H4 (cell line): ENCODE results near the gene TCF4. TPM values are rescaled to one million over a fixed set of nuclear protein-coding genes. Genes with fewer than 3 reads are reported as not detected.

Source experiments
- DNase-seq: peaks from one replicate; pipeline ENCODE4 v3.0.0-alpha.2; 2015; ENCODE audit warnings: low spot score
- total RNA-seq: library from RNA; depleted of rRNA; stranded (reverse); fragments of >200 nt; shearing (Covaris generic); gene quantifications from 2 replicates; pipeline ENCODE4 v1.2.3, GENCODE V29; 2014

TCF4 gene
- total RNA-seq, 1 experiment from 2014 or later = 30.7 TPM

DNA sequence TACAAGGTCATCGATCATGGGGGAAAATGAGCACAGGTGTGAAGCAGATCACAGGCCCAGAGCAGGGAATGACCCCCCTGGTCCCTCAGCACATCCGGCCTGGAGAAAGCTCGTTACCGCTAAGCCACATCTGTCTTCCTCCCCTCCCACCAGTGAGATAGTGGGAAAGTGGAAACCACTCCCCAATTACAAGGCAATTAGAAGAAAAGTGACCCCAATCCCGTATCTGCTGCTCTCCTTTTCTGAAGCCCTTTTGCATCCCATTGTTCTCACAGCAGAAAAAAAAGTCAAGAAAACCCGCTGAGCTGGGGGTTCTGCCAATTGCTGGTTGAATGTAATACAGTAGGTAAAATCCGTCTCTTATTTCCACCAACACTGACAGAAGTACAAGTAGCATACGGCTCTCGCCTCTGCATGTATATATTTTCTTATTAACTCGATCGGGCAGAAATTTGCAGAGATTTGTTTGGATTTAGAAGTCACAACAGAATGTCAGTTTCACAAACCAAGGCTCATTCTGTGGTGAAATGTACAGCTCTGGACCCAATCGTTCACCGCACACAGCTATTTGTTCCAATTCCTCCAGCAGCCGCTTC, 287.0 kb downstream of the TCF4 start:
- DNase-seq = no peak

- no peak for DNase-seq
Measured at GRCh38 chr18:55300421-55300935, 287.5 kb downstream of the TCF4 start.

DNA sequence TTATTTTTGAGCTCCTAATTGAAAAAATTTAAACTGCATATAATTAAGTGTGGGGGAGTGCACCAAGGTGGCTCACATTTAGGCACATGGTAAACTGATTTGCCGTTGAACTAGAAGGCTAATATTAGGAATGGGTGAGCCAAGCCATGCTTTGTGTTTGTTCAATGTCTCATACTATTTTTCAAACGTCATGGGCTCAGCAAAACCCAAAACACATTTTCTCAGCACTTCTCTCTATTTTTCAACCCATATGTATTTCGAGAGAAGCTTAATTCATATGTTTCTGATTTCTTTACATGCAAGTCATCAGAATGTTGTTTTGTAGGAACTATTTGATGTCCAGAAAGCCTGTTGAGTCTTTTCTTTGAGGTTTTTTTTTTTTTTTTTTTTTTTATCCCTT, 291.2 kb downstream of the TCF4 start:
- DNase-seq = no peak

GRCh38 chr18:55296115-55296514, 291.9 kb downstream of the TCF4 start:
- DNase-seq = no peak

DNA sequence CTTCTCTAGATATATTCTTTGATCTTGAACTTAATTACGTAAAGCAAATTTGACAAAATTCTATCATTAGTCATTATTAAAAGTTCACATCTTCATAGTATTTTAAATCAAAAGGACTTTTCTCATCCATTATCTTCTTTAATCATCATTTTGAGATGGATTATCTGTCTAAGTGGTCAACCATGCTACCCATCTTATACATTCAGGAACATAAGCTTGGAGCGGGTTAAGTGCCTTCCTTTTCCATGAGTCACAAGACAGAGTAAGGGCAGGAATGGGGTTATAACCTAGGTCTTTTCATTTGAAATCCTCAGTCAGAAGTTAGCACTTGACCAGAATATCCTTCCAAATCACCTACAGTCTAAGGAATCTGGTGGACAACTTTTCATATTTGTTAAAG, 297.1 kb downstream of the TCF4 start:
- DNase-seq = no peak

DNA sequence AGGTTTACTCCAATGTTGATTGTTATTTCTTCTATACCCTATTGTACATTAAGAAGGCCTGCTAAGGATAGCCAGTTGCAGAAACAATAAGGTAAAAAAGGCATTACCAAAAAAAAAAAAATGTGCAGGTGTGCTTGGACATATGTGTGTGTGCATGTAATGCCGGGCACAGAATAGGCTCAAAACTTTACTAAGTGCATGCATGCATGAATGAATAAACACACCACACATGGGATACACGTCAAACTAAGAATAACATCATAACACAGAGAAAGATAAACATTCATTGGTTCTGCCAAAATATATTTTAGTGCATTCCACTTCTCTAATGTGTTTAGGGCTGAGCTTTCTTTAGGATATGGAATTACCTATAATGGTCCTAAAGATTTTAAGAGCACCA, 298.2 kb downstream of the TCF4 start:
- no peak for DNase-seq

GRCh38 chr18:55289048-55289447, 298.9 kb downstream of the TCF4 start:
- DNase-seq = no peak

DNA sequence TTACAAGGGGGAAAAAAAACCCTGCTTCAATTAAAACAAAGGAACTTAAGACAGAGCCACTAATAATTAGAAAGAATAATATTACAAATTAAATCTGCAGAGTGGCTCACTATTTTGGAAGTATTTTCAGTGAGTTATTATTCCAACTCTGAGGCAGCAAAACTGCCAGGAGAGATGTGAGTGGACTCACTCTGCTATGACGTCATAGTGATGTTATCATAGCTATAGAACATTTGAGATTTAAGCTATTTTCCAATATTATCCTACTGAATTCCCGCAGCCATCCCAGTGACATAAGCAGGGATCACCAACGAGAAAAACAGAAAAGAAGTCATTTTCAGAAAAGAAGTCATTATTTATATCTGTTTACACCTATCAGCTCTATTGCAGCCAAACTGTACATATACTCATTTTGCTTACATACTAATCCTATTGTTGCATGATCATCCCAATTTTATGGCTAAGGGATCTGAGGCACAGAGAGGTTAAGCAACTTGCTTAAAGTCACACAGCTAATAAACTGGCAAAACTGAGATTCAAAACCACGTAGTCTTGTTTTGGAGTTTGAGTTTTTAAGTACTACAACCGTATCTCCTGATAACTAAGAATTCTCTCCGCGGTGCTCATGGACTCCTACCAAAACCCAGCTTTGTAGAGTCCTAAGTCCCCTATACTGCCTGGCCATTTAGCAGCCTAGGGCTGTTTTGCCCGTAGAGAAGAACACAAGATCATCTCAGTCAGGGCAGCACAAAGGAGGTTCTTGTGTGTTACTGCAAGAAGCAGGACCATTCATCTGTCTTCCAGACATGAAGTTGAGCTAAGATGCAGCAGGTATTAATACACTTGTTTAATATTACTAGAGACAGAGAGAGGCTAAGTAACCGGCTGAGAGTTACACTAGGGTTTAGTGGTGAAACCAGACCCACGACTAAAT, 299.8 kb downstream of the TCF4 start:
- no peak for DNase-seq

GRCh38 chr18:55287149-55287806, 300.7 kb downstream of the TCF4 start:
- DNase-seq = no peak

DNA sequence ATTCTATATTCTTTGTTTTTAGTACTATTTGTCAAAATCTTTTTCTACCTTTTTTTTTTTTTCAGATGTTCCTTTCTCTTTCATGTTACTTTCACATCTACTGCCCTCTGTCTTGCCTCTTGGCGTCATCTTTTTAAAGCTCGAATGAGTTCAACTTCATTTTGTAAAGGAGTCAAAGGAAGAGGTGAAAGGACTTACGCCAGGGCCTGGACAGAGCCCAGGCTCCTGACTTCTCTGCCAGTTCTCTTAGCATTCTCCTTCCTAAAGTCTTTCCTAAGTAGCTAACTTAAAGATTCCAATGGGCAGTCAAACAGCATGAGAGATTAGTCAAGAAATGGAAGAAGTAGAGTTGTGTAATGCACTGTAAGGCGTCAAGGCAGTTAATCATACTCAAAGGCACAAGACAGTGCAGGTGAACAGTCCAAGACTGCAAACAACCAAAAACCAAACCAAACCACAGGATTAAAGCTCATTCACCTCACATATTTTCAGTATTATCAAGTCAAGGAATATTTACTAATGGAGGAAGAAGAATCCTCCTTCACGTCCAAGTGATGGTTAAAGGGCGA, 301.7 kb downstream of the TCF4 start:
- DNase-seq = no peak

GRCh38 chr18:55284614-55285013, 303.4 kb downstream of the TCF4 start:
- DNase-seq = no peak

DNA sequence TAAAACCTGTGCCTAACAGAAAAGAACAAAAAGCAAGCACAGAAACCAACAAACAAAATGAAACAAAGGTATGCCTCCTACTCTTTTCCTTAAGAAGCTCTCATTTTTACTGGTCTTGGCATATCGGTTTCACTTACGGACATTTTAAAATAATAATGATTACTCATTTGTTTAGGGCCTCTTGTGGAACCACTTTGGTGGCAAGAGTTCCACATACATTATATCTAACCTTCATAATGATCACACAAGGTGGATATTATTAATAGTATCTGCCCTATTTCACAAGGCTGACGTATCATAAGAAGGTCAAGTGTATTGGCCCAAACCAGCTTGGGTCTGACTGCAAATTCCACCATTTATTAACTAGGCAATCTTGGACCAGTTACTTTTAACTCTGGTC, 304.7 kb downstream of the TCF4 start:
- no peak for DNase-seq

DNA sequence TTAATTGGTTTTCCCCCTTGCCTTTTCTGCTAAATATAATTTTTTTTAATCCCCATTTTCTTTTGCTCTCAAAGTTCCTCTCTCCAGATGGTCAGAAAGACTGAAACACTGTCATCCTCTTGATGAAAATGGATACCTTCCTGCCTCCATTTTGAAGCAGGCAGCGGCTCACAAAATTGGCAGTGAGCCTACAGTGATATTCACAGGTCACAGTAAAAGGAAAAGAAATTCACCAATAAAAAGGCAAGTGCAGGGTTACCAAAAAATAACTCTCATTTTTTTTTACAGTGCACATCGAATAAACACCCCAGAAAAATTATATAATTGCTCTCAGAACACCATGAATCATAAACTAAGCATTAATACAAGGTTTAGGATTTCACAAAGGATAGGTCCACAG, 307.5 kb downstream of the TCF4 start:
- no peak for DNase-seq

- peak; percentile 51 for DNase-seq
Measured at GRCh38 chr18:55275039-55275901, 312.7 kb downstream of the TCF4 start.

DNA sequence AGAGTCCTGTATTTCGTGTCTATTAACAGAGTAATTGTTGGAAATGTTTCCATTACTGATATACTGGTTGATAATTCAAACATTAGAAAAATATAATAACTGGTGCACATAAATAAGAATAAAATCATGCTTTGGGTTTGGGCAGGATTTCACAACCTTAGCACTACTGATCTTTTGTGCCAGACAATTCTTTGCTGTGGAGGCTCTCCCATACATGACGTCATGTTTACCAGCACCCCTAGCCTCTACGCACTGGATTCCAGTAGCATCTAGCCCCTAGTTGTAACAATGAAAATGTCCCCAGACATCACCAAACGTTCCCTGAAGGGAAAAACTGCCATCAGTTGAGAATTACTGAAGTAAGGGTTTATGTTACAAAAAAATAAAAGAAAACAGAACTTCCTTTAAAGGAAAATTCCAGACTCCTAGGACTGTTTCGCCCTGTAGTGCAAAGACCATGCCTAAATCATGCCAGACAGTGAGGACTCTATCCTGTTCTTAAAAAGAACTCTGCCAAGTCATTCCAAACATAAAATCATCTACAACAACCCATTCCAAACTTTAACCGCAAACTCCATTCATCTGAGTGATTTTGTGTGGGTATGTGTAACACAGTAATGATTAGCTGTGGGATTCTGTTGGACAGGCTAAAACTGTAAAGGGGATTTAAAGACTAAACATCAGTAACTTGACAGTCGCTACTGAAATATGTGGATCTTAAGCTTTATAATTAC, 315.3 kb downstream of the TCF4 start:
- no peak for DNase-seq

- no peak for DNase-seq
Measured at GRCh38 chr18:55269622-55270021, 318.4 kb downstream of the TCF4 start.

DNA sequence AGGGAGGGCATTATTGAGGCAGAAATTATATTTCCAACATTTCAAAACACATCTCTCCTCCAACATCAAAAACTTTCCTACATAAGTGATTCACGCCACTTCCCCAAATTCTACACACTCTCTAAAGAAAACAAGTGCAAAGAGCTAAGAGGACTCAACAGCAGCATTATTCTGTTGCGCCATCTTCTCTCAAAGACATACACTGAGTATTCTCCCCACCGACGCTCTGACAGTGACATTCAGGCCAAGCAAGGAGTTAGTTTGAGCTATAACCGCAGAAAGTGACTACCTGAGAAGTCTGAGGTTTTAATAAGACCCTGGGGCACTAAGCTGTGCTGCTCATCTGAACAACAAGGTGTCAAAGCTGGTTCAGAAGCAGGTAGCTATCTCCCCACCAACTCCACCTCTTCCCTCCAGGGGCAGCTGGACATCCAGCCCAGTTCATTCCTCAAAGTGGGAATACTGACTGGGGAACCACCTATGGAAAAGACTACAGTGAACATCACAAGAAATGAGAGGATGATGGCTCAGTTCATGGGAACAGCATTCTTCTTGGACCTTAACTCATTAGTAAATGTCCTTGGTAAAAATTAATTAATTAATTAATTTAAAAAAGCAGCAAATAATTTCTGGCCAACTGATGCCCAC, 319.2 kb downstream of the TCF4 start:
- no peak for DNase-seq

DNA sequence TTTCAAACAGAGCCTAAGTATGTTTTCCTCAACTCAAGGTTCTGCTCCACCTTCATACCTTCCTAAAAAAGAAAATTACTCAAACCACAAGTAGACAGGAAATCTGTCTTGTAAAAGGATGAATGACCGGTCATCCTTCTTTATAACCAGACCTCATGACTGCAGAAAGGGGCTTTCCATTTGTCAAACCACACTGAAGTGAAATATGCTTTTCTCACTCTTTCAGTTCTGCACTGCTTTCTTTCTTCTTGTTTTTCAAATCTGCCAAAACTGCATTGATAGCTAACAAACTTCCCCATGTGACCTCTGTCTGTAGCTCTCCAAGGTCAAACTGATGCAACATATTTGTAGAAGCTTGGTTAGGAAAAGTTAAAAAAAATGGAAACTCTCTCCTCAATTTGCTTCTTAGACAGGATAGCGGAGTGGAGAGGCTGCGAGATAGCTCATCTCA, 319.8 kb downstream of the TCF4 start:
- DNase-seq = no peak

DNA sequence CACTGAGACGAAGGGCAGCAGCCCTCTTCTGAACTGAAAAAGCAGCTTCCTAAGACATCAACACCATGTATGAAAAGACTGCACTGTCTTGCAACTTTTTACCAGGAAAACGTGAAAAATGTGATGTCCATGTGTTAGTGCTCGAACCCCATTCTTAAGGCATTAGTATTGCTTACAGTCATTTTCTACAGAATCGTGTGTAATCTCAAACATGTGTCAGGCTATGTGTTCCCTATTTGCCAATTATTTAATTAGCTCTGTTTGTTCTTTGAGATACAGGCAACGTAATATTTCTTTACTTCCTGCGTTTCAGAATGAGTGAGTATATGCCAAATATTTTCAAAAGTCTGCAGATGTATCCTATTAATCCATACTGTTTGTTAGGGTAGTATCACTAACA, 321.0 kb downstream of the TCF4 start:
- no peak for DNase-seq

DNA sequence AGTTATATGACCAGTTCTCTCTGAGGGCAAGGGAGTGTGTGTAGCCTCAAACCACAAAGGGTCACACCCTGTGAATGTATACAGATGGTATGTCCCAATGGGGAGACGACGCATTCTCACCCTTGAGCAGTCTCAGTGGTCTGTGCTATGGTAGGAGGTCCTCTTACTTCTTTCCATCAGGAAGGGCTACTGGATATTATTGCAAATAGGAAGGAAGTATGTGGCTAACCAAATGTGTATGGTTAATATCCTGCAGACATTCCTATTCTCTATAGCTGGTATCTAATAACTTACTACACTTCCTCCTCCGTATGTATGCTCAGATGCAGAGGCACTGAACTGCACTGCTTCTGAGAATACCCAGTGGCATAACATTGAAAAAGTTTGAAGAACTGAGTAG, 322.0 kb downstream of the TCF4 start:
- no peak for DNase-seq
